OCI-LY1 (cell line): Measurements from ENCODE around the gene LDLRAD3.

Experiments
- H2AFZ ChIP-seq: fragments of 200-600 bp; sonication (generic), shearing (Covaris generic); 2 replicates; pipeline ENCODE4 v1.6.0; 2014; ENCODE audit warnings: antibody characterized with exemption, mild to moderate bottlenecking, low read length
- H3F3A ChIP-seq: fragments of 200-600 bp; sonication (generic), shearing (Covaris generic); 2 replicates; pipeline ENCODE4 v1.6.0; 2014; ENCODE audit warnings: mild to moderate bottlenecking, antibody characterized with exemption, low read length, moderate library complexity; ENCODE audit not compliant: insufficient read depth
- H3K27ac ChIP-seq: fragments of 200-600 bp; sonication (generic); 2 replicates; pipeline ENCODE4 v1.5.1; 2014; ENCODE audit warnings: low read length, mixed run types, mild to moderate bottlenecking, low read depth; ENCODE audit not compliant: poor library complexity, severe bottlenecking
- H3K27me3 ChIP-seq: fragments of 200-600 bp; sonication (generic); 2 replicates; pipeline ENCODE4 v1.6.0; 2014; ENCODE audit warnings: antibody characterized with exemption, mild to moderate bottlenecking, low read length, moderate library complexity; ENCODE audit not compliant: insufficient read depth
- H3K36me3 ChIP-seq: fragments of 200-600 bp; sonication (generic); 2 replicates; pipeline ENCODE4 v1.6.1; 2014; ENCODE audit warnings: mild to moderate bottlenecking, antibody characterized with exemption, low read length, moderate library complexity, mixed read lengths; ENCODE audit not compliant: insufficient read depth
- H3K4me1 ChIP-seq: fragments of 200-600 bp; sonication (generic); 2 replicates; pipeline ENCODE4 v1.5.1; 2014; ENCODE audit warnings: mild to moderate bottlenecking, low read length, moderate library complexity; ENCODE audit not compliant: insufficient read depth, severe bottlenecking
- H3K4me2 ChIP-seq: fragments of 200-600 bp; sonication (generic), shearing (Covaris generic); 2 replicates; pipeline ENCODE4 v1.6.1; 2014; ENCODE audit warnings: low read length
- H3K4me3 ChIP-seq: fragments of 200-600 bp; sonication (generic); 2 replicates; pipeline ENCODE4 v1.5.1; 2014; ENCODE audit warnings: low read length, low read depth, mild to moderate bottlenecking, mixed read lengths; ENCODE audit not compliant: poor library complexity, severe bottlenecking
- H3K79me2 ChIP-seq: fragments of 200-600 bp; shearing (Covaris generic); 2 replicates; pipeline ENCODE4 v1.6.1; 2016; ENCODE audit warnings: mixed run types, low read length, mixed read lengths; ENCODE audit not compliant: insufficient read depth
- H3K9ac ChIP-seq: fragments of 200-600 bp; sonication (generic), shearing (Covaris generic); 2 replicates; pipeline ENCODE4 v1.6.1; 2014; ENCODE audit warnings: mild to moderate bottlenecking, low read length, mixed read lengths
- H3K9me2 ChIP-seq: fragments of 200-600 bp; sonication (generic), shearing (Covaris generic); 2 replicates; pipeline ENCODE4 v1.6.1; 2014; ENCODE audit warnings: low read depth, mild to moderate bottlenecking, low read length, mixed read lengths
- H3K9me3 ChIP-seq: fragments of 200-600 bp; shearing (Covaris generic); 2 replicates; pipeline ENCODE4 v1.6.1; 2014; ENCODE audit warnings: low read length, mixed read lengths
- H4K20me1 ChIP-seq: fragments of 200-600 bp; sonication (generic), shearing (Covaris generic); 2 replicates; pipeline ENCODE4 v1.6.0; 2016; ENCODE audit warnings: mild to moderate bottlenecking, low read length; ENCODE audit not compliant: insufficient read depth
- CTCF ChIP-seq: fragments of 200-600 bp; sonication (generic), shearing (Covaris generic); IDR thresholded peaks from 2 replicates; pipeline ENCODE4 v1.5.1; 2017; ENCODE audit warnings: mild to moderate bottlenecking, antibody characterized with exemption, low read length, moderate library complexity, mixed read lengths
- EZH2 ChIP-seq: fragments of 200-600 bp; sonication (generic), shearing (Covaris generic); IDR thresholded peaks from 2 replicates; pipeline ENCODE4 v1.8.0; 2017; ENCODE audit warnings: borderline replicate concordance, mixed run types, mild to moderate bottlenecking, antibody characterized with exemption, low read length, moderate library complexity, mixed read lengths

Gene LDLRAD3

GRCh38 chr11:36010010-36010740 is 66.3 kb downstream of the LDLRAD3 start:
- Histone ChIP-seq H3K4me3 (no peak overlapping the region), H3K36me3 (no peaks in the 10 kb centered on the region), H2AFZ (no peak overlapping the region), H4K20me1 (no peaks in the 10 kb centered on the region), H3K27me3 (no peaks in the 10 kb centered on the region), H3K4me2 (no peak overlapping the region), H3K9me3 (no peaks in the 10 kb centered on the region), H3K4me1 (no peaks in the 10 kb centered on the region), H3K79me2 (no peaks in the 10 kb centered on the region), H3K9ac (no peak overlapping the region), H3K9me2 (no peaks in the 10 kb centered on the region), H3F3A (no peaks in the 10 kb centered on the region), H3K27ac (no peak overlapping the region)
- no peak for TF ChIP-seq CTCF
- no peak for TF ChIP-seq EZH2

GRCh38 chr11:36011574-36011973 is 67.7 kb downstream of the LDLRAD3 start:
- Histone ChIP-seq H3K79me2 (no peaks in the 10 kb centered on the region), H3K27ac (no peak overlapping the region), H3K9me2 (no peaks in the 10 kb centered on the region)

DNA sequence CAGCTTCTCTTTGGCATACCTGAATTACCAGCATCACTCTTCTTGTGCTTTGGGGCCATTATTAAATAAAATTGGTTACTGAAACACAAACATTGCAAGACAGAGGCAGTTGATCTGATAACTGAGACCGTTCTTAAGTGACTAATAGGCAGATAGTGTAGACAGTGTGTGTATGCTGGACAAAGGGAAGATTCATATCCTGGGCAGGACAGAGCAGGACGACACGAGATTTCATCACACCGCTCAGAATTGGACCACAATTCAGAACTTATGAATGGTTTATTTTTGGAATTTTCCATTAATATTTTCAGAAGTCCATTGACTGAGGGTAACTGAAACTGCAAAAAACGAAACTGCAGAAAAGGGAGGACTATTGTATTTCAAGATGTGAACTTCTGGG is 68.6 kb downstream of the LDLRAD3 start:
- Histone ChIP-seq H3K9ac (no peak overlapping the region), H3K79me2 (no peaks in the 10 kb centered on the region), H3K4me3 (no peak overlapping the region)

More at GRCh38 chr11:36011574-36011973, 67.7 kb downstream of the LDLRAD3 start:
- H3K9me3 ChIP-seq, result no peaks in the 10 kb centered on the region
- H3K9ac ChIP-seq, result no peak overlapping the region
- H3K4me3 ChIP-seq, result no peak overlapping the region
- TF ChIP-seq EZH2 (no peak), CTCF (no peak)
- H3K27me3 ChIP-seq, result 0 out of 2 replicates have a peak, but pooled peaks cover 5% of the 10 kb centered on the region
- no peaks in the 10 kb centered on the region for H4K20me1 ChIP-seq
- no peak overlapping the region for H2AFZ ChIP-seq
- H3K4me2 ChIP-seq, result no peak overlapping the region
- no peaks in the 10 kb centered on the region for H3K4me1 ChIP-seq
- no peaks in the 10 kb centered on the region for H3F3A ChIP-seq
- H3K36me3 ChIP-seq, result no peaks in the 10 kb centered on the region

More for the DNA sequence above, 68.6 kb downstream of the LDLRAD3 start:
- Histone ChIP-seq H3K4me2 (no peak overlapping the region), H2AFZ (no peak overlapping the region), H3F3A (no peaks in the 10 kb centered on the region), H3K9me3 (no peaks in the 10 kb centered on the region), H3K9me2 (no peaks in the 10 kb centered on the region), H3K36me3 (no peaks in the 10 kb centered on the region), H4K20me1 (no peaks in the 10 kb centered on the region), H3K4me1 (no peaks in the 10 kb centered on the region), H3K27me3 (0 out of 2 replicates have a peak, but pooled peaks cover 5% of the 10 kb centered on the region), H3K27ac (no peak overlapping the region)
- no peak for TF ChIP-seq CTCF
- TF ChIP-seq EZH2, result no peak
